Inflammatory macrophage treated with lipopolysaccharide for 4 hours (primary cell): ENCODE data around the gene KRTAP2-1.
"Not testable (repeated sequence)": the region's sequence is repeated elsewhere in the genome, so short reads cannot be mapped to it uniquely, and the experiment has no call there.

Experiments used
- DNase-seq: peaks from one replicate; pipeline ENCODE4 v3.0.0-alpha.2; 2020

KRTAP2-1 gene

DNA sequence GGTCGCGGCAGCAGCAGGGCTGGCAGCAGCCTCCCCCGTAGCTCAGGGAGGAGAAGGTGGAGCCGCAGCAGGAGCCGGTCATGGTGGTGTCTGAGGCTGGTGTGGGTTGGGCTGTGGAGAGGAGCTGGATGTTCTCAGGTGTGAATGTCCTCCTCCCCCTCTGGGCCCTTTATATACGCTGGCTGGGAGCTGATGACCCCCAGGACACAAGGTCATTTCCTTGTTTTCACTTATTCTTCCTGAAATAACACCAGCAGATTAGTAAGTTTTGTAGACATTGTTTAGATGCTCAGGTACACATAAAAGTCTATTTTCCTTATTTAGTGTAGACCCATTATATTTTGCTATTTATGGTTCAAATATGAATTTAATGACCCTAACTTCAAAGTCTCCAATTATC, 8.0 kb upstream of the KRTAP2-1 start, which contains the start of gene KRTAP2-2:
Gene KRTAP2-2 (minus strand): TSS at position 101 of the 400 bp plus-strand sequence. CDS start 19 bp downstream, at position 82.
- not testable (repeated sequence) for DNase-seq

DNA sequence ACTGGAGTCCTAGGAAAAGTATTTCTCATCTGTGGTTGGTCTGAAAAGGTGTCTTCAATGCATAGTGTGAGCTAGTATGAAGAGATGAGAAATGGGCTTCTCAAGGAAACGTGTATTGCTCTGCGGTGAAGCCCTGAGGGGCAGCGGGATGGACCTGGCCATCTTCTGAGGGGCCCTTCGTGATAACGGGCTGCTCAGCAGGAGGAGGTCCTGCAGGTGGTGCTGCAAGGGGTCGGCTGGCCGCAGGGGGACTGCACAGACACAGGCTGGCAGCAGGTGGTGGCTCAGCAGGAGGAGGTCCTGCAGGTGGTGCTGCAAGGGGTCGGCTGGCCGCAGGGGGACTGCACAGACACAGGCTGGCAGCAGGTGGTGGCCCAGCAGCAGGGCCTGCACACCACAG, 7.4 kb upstream of the KRTAP2-1 start:
- DNase-seq: not testable (repeated sequence)

DNA sequence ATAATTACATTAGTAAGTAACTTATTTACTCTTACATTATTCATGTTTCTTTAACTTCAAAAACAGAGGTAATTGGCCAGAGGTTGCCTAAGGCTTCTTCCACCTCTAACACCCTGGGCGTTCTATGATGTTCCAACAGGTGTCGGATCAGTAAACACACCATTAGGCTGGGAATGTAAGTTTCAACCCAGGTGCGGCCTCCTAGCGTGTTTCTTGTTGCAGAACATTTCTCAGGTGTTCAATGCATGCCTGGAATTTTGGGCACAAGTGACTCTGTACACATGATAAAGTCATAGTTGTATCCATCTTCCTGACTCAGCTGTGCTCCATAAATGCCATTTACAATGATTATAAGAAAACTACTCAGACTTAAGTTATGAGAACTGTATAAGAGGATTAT, 6.9 kb upstream of the KRTAP2-1 start:
- no peak for DNase-seq

DNA sequence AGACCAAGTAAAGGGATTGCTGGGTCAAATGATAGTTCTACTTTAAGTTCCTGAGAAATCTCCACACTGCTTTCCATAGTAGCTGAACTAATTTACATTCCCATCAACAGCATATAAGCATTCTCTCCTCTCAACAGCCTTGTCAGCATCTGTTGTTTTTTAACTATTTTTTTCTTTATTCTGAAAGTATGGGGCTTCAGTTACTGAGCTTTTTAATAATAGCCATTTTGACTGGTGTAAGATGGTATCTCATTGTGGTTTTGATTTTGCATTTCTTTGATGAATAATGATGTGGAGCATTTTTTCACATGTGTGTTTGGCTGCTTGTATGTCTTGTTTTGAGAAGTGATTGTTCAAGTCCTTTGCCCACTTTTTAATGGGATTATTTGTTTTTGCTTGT, 5.5 kb upstream of the KRTAP2-1 start:
- no peak for DNase-seq

DNA sequence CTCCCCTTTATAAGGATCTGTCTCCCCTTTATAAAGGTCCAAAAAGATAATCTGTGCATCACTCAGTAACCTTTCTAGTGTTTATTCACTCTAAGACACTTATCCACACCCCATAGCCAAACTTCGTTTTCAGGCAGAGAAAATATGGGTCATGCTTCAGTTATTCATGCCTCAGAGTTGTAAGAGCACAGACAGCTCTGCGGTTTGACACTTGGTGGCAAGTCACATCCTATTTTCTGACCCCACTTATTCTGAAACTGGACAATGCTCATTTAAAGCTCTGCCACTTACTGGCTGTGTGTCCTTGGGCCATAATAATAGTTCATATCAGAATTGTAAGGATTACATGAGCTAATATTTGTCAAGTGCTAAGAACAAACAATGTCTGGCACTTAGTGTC, 2.0 kb upstream of the KRTAP2-1 start:
- DNase-seq: no peak

DNA sequence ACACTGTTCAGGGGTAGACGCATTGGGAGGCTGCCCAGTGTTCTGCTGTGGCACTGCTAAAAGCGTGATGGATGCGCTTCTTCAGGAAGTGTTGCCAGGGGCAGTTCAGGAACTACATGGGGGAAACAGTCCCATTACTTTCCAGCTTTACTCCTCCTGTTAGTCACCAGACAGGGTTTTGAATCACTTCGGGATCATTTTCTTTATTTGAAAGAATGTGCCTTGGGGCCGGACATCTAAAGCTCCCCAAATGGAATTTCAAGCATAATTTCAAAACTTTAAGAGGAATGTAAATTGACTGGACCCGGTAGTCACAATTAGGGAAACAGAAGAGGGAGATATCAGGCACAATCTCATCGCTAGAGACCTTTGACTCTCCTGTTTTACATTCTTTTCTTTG, 1.3 kb upstream of the KRTAP2-1 start:
- DNase-seq: no peak

DNA sequence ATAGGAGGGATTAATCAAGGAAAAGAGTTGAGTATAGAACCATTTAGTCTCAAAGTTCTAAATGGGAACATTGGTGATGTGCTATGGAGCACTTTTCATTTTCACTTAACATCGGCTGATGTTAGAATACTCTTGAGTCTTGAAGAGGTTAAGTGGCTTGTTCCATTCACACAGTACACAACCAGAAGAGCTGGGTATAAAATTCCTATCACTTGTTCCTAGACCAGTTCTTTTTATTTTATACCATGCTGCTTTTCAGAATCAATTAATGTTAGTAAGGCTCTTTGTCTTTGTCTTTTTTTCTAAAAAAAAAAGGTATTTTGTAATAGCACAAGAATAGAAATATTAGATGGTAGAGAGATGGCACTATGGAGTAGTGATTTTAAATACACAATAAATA, 4.2 kb downstream of the KRTAP2-1 start:
- no peak for DNase-seq

DNA sequence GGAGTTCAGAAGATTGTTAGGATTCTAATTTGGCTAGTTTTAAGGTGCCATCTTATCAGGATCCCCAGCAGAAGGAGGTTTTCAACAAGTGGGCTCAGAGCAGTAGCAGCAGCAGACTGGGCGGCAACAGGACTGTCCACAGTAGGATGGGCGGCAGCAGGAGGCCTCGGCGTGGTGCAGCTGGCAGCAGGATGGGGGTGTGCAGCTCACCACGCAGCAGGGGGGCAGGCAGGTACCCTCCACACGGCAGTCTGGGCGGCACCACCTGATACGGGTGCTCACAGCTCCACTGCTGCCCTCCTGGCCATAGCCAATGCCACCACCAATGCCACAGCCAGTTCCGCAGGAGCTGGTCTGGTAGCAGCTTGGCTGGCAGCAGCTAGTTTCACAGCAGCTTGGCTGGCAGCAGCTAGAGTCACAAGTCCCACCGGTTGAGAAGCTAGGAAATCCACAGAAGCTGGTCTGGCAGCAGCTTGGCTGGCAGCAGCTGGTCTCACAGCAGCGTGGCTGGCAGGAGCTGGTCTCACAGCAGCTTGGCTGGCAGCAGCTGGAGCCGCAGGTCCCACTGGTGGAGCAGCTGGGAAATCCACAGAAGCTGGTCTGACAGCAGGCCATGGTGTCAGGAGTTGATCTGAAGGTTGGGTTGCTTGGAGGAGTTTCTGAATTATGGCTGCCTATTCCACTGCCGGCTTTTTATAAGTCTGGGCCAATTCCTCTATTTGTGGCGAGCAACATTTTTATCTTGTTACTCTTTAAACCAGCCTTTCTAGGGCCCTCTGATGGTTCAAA, 6.1 kb downstream of the KRTAP2-1 start, which contains the start of gene KRTAP1-1:
Gene KRTAP1-1 (minus strand): TSS at position 668 of the 789 bp plus-strand sequence. CDS start 53 bp downstream, at position 615.
- DNase-seq: not testable (repeated sequence)

DNA sequence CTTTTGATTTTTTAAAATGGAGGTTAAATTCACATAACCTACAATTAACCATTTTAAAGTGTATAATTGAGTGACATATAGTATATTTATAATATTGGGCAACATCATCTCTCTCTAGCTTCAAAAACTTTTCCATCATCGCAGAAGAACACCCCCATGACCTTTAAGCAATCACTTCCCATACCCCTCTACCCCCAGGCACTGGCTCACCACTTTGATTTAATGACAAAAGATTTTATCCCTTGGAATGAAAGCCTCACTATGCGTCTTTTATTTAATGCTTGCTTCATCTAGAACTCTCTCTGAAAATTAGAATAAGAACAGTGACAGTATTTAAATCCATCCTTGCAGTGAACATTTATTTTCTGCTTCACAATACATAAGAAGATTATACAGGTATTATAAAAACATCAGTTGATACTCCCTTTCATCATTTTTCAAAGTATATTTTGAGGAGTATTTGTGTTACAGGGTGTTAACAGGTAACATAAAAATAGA, 9.2 kb downstream of the KRTAP2-1 start:
- DNase-seq: no peak

DNA sequence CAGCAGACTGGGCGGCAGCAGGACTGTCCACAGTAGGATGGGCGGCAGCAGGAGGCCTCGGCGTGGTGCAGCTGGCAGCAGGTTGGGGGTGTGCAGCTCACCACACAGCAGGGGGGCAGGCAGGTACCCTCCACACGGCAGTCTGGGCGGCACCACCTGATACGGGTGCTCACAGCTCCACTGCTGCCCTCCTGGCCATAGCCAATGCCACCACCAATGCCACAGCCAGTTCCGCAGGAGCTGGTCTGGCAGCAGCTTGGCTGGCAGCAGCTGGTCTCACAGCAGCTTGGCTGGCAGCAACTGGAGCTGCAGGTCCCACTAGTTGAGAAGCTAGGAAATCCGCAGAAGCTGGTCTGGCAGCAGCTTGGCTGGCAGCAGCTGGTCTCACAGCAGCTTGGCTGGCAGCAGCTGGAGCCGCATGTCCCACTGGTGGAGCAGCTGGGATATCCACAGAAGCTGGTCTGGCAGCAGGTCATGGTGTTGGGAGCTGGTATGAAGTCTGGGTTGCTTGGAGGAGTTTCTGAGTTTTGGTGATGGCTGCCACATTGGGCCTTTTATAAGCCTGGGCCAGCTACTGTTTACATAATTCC, 12.7 kb downstream of the KRTAP2-1 start, which contains the start of gene KRTAP1-3:
Gene KRTAP1-3 (minus strand): TSS at position 529 of the 590 bp plus-strand sequence. CDS start 53 bp downstream, at position 476.
- not testable (repeated sequence) for DNase-seq

DNA sequence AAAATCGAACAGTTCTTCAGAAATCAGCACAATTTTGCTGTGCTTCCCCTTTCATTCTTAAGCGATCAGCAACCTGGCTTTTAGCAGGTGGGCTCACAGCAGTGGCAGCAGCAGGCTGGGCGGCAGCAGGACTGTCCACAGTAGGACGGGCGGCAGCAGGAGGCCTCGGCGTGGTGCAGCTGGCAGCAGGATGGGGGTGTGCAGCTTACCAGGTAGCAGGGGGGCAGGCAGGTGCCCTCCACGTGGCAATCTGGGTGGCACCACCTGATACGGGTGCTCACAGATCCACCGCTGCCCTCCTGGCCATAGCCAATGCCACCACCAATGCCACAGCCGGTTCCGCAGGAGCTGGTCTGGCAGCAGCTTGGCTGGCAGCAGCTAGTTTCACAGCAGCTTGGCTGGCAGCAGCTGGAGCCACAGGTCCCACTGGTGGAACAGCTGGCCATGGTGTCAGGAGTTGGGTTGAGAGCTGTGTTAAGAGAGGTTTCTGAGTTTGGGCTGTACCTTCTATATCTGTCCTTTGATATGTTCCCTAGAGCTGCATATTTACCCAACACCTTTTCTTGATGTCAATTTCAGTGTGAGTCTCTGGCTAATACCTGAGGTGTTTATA, 17.4 kb downstream of the KRTAP2-1 start, which contains the start of gene KRTAP1-4:
Gene KRTAP1-4 (minus strand): TSS at position 563 of the 613 bp plus-strand sequence. CDS start 117 bp downstream, at position 446.
- no peak for DNase-seq

DNA sequence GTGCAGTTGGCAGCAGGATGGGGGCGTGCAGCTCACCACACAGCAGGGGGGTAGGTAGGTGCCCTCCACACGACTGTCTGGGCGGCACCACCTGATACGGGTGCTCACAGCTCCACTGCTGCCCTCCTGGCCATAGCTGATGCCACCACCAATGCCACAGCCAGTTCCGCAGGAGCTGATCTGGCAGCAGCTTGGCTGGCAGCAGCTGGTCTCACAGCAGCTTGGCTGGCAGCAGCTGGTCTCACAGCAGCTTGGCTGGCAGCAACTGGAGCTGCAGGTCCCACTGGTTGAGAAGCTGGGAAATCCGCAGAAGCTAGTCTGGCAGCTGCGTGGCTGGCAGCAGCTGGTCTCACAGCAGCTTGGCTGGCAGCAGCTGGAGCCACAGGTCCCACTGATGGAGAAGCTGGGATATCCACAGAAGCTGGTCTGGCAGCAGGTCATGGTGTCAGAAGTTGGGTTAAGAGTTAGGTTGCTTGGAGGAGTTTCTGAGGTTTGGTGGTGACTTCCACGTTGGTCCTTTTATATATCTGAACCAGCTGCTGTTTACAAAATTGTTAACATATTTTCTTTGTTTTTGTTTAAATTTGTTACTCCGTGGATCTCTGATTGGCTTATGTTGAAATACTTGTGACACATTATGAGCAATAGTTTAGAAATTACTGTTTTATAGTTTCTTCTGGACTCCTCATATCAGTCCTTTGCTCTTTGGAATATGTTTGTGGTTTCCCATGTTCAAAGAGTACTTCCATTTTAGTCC, 20.2 kb downstream of the KRTAP2-1 start, which contains the start of gene KRTAP1-5:
Gene KRTAP1-5 (minus strand): TSS at position 494 of the 757 bp plus-strand sequence. CDS start 53 bp downstream, at position 441.
- no peak for DNase-seq

DNA sequence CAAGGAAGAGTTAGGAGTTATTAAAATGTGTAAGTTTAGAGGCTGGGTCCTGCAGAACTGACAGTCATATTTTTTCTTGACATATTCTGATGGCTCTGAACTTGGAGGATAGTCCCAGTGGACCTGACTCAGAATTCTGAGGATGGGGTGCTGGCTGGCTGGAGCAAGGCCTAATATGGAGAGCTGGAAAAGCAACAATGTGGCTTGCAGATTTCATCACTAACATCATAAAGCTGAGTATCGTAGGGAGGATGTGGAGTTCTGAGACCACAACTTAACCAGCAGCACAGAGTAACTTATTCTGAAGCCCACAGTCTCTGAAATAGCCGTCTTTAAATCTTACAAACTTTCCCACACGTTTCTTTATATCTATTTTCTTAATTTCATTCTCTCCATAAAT, 22.4 kb downstream of the KRTAP2-1 start:
- no peak for DNase-seq

DNA sequence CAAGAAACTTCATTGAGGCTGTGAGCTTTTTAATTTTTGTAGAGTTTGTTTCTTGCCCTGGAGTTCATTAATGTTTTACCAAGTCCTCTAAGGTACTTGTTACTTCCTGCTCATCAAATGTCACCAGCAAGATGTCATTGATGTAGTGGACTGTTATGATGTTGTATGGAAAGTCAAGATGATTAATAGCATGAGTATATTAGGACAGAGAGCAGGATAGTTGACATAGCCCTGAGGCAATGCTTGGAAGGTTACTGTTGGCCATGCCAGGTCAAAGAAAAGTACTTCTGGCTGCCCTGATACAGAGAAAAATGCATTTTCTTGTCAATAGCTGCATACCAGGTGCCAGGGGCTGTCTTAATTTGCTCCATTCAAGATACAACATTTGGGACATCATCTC, 26.8 kb downstream of the KRTAP2-1 start:
- no peak for DNase-seq

DNA sequence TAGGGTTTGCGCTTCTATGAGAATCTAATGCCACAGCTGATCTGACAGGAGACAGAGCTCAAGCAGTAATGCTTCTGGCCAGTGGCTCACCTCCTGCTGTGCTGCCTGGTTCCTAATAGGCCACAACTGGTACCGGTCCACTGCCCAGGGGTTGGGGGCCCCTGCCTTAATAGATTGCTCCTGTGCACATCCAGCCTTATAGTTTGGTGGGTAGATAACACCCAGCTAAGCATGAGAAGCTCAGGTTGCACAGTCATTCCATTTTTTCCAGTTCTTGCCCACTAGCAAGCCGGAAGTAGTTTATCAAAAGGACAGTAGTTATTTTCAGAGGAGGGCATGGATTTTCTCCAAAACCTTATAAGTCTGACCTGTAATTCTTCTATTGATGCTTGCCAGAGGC, 27.7 kb downstream of the KRTAP2-1 start:
- DNase-seq: no peak

DNA sequence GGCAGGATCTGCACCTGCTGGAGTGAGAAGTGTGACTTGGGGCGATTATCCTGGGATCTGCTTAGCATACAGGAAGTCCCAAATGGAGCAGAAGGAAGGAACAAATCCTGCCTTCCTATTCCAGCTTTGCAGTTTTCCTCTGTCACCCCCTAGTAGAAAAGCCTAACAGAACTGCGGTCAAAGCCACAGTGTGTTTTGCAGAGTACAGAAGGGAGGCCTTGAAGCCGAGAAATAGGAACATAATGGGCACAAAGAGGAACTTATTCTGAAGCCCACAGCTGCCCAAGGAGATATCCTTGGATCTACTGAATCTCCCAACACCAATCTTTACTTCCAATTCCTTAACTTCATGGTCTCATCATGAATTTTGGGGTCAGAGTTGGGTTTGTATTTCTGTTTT, 28.6 kb downstream of the KRTAP2-1 start:
- no peak for DNase-seq

DNA sequence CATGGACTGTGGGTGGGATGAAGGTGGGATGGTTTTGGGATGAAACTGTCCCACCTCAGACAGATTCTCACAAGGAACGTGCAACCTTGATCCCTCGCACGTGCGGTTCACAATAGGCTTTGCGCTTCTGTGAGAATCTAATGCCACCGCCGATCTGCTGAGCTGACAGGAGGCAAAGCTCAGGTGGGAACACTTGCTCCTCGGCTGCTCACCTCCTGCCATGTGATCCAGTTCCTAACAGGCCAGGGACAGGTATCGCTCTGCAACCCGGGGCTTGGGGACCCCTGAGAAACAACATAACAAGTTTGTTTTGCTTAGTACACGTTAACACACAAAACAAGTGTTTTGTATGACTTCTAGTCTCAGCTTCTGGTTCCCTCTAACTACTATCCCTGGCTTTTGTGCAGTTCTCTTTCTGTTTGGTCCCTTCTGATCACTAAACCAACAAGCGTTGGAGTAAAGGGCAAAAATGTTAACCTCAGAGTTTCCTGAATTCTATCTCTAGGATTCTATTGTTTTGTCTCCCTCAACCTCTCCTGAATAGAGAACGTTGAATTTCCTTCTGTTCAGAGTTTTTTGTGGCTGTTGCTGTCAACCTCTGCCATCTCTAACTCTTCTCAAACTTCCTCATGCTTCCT, 30.4 kb downstream of the KRTAP2-1 start:
- DNase-seq: no peak

DNA sequence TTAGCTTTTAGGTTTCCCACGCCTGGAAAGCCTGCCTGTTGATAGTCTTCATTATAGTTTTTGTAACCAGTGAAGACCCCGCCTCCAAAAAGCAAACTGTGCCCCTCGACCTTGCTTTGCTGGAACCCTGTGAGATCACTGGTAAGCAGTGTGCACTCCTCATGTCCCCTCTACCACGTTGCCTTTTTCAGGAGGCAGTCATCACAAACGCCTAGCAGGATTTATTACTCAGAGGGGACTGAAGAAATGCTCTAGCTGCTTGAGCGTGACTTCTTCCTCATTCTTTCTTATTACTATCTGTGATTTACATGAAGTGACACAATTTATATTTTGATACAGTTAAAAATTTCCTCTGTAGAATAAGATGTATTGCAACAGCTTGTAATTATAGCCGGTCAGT, 31.7 kb downstream of the KRTAP2-1 start:
- no peak for DNase-seq

DNA sequence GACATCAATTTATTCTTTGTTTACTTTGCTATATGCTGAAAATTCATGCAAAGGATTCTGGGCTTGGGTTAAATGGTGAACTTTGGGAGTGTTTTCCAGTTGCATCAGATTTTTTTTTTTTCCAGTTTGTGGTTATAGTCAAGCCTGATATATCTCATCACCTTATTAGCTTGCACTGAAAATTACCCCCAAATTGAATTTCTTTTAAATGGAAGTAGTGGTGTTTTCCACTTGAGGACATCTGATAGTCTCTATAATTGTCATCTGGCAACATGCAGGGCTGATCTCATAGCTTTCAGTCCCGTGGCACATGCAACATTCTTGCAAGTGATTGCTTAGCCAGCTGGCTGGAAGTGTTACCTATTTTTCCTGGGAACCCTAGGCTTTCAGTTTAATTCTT, 33.5 kb downstream of the KRTAP2-1 start:
- DNase-seq: no peak

DNA sequence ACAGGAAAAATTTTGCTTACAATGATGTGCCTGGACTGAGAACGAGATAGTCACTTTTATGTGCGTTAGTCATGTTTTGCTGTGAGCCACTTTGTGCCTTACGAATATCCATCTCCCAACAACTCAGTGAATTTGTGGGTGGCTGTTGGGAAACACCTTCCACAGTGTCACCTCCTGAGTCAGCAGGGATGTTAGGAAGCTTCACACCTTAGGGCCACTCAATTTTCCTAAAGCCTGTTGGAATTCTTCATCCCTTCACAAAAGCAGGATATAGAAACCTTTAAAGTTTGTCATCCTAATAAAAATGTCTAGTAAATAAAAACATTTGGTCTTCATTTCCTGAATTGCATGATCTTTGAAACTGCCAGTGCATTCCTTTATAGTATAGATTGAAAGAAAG, 33.9 kb downstream of the KRTAP2-1 start:
- DNase-seq: no peak

DNA sequence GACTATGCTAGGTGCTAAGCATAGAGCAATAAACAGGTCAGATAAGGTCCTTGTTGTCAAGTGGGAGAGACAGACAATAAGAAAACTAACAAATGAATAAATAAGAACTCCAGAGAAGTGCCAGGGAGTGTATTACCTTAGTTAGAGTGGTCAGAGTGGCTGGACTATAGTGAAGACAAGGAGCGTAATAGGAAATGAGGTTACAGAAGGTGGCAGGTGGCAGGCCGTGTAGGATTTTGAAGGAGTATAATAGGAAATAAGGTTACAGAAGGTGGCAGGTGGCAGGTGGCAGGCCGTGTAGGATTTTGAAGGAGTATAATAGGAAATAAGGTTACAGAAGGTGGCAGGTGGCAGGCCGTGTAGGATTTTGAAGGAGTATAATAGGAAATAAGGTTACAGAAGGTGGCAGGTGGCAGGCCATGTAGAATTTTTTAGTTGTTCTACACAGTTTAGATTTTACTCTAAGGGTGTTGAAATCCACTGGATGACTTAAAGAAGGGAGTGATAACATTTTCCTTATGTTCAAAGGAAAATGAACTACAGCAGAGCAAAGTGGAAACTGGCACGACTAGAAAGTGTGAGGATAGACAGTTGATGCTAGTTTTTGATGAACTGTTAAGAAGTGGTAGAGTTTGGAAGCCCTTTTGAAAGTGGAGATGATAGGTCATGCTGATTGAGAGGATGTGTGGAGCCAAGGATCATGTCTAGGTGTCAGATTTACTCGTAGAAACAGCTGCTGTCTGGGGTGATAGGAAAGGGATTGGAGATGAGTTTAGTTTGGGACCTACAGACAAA, 34.6 kb downstream of the KRTAP2-1 start:
- DNase-seq: no peak
